GM19372 (cell line): ENCODE data around the gene UPF1.

ENCODE experiments used
- ATAC-seq: cut with Tn5 transposase; IDR thresholded peaks from one replicate; pipeline ENCODE4 v1.9.1; 2021; ENCODE audit warnings: mild to moderate bottlenecking, low read depth, moderate library complexity; ENCODE audit not compliant: unreplicated experiment

The UPF1 gene

GRCh38 chr19:18868380-18869022, 36.7 kb downstream of the UPF1 start:
- no peak for ATAC-seq

GRCh38 chr19:18869023-18869618, 37.4 kb downstream of the UPF1 start:
- no peak for ATAC-seq

GRCh38 chr19:18869781-18870530, 38.2 kb downstream of the UPF1 start:
- ATAC-seq: no peak

- ATAC-seq: no peak
Observed at GRCh38 chr19:18870531-18871172, 38.9 kb downstream of the UPF1 start.

- no peak for ATAC-seq
Observed at GRCh38 chr19:18871543-18871942, 39.8 kb downstream of the UPF1 start.

GRCh38 chr19:18875726-18876125, 44.0 kb downstream of the UPF1 start:
- ATAC-seq: no peak

- no peak for ATAC-seq
Observed at GRCh38 chr19:18876865-18877264, 45.1 kb downstream of the UPF1 start.

GRCh38 chr19:18878058-18878797, 46.5 kb downstream of the UPF1 start:
- ATAC-seq: no peak

- ATAC-seq: no peak
Observed at GRCh38 chr19:18878858-18879578, 47.3 kb downstream of the UPF1 start.

- ATAC-seq: no peak
Observed at GRCh38 chr19:18879579-18880373, 48.0 kb downstream of the UPF1 start.

GRCh38 chr19:18881491-18881890, 49.7 kb downstream of the UPF1 start:
- ATAC-seq: no peak

- ATAC-seq: no peak
Observed at GRCh38 chr19:18883526-18884304, 52.0 kb downstream of the UPF1 start.

GRCh38 chr19:18886972-18887371, 55.2 kb downstream of the UPF1 start:
- no peak for ATAC-seq

GRCh38 chr19:18889949-18890745, 58.4 kb downstream of the UPF1 start:
- ATAC-seq: no peak

- ATAC-seq: no peak
Observed at GRCh38 chr19:18893587-18894253, 62.0 kb downstream of the UPF1 start.

GRCh38 chr19:18894254-18895037, 62.7 kb downstream of the UPF1 start:
- no peak for ATAC-seq
